Smooth muscle cell (in vitro differentiated cells): ENCODE data around the gene TTYH3. TPM values are rescaled to one million over a fixed set of nuclear protein-coding genes. Genes with fewer than 3 reads are reported as not detected.
A peak's percentile ranks its signal among the peaks of the same experiment; 100 is the strongest.

Experiments
- DNase-seq: peaks from one replicate; lab custom pipeline; 2025; ENCODE audit not compliant: unreplicated experiment; lab: John Stamatoyannopoulos, UW
- H2AFZ ChIP-seq: fragments of 200-600 bp; sonication (generic); 2 replicates; pipeline ENCODE4 v1.6.0; 2016; ENCODE audit warnings: antibody characterized with exemption, low read depth, mild to moderate bottlenecking
- H3F3A ChIP-seq: fragments of 200-600 bp; sonication (generic); 2 replicates; pipeline ENCODE4 v1.6.0; 2017; ENCODE audit warnings: antibody characterized with exemption, low read depth
- H3K27ac ChIP-seq: fragments of 200-600 bp; sonication (generic); 2 replicates; pipeline ENCODE4 v1.5.1; 2016; ENCODE audit warnings: low read depth, mild to moderate bottlenecking
- H3K27me3 ChIP-seq: fragments of 200-600 bp; sonication (generic); 2 replicates; pipeline ENCODE4 v1.6.1; 2016; ENCODE audit warnings: low read depth, mild to moderate bottlenecking
- H3K36me3 ChIP-seq: fragments of 200-600 bp; sonication (generic); 2 replicates; pipeline ENCODE4 v1.5.1; 2016; ENCODE audit warnings: low read depth
- H3K4me1 ChIP-seq: fragments of 200-600 bp; sonication (generic); 2 replicates; pipeline ENCODE4 v1.5.1; 2016; ENCODE audit warnings: low read depth
- H3K4me2 ChIP-seq: fragments of 200-600 bp; sonication (generic); 2 replicates; pipeline ENCODE4 v1.6.0; 2016; ENCODE audit warnings: mild to moderate bottlenecking
- H3K4me3 ChIP-seq: fragments of 200-600 bp; sonication (generic); 2 replicates; pipeline ENCODE4 v1.5.1; 2016; ENCODE audit warnings: mild to moderate bottlenecking
- H3K79me2 ChIP-seq: fragments of 200-600 bp; sonication (generic); 2 replicates; pipeline ENCODE4 v1.6.0; 2016; ENCODE audit warnings: low read depth, mild to moderate bottlenecking
- H3K9ac ChIP-seq: fragments of 200-600 bp; sonication (generic); 2 replicates; pipeline ENCODE4 v1.6.0; 2016; ENCODE audit warnings: low read depth
- H3K9me3 ChIP-seq: fragments of 200-600 bp; sonication (generic); replicated peaks from 2 replicates; pipeline ENCODE4 v1.5.1; 2016; ENCODE audit warnings: low read depth
- H4K20me1 ChIP-seq: fragments of 200-600 bp; sonication (generic); 2 replicates; pipeline ENCODE4 v1.6.0; 2016; ENCODE audit warnings: low read depth
- WGBS: methylation state at CpG from one replicate; pipeline ENCODE4 v1.1.7; 2016; ENCODE audit warnings: low lambda C conversion rate; 5-methylcytosine and 5-hydroxymethylcytosine counted together
- polyA plus RNA-seq: library from polyadenylated mRNA; unstranded; fragments of >200 nt; fragmentation: Nextera tagmentation; extraction: Ambion mirVana; gene quantifications from 2 replicates; pipeline ENCODE4 v1.2.1, GENCODE V29; 2016
- total RNA-seq: library from RNA; depleted of rRNA; stranded (reverse); fragments of >200 nt; gene quantifications from 2 replicates; pipeline ENCODE4 v1.2.3, GENCODE V29; 2014
- TF ChIP-seq, protein P1 (sequence below): fragments of 200-600 bp; sonication (generic); IDR thresholded peaks from 2 replicates; pipeline ENCODE4 v1.5.1; 2017; ENCODE audit warnings: borderline replicate concordance, mild to moderate bottlenecking, antibody characterized with exemption; ENCODE audit not compliant: insufficient read depth, poor library complexity, severe bottlenecking

Gene TTYH3
- total and polyA plus RNA-seq, 2 experiments from 2014 or later, result 51.5 to 179 TPM

DNA sequence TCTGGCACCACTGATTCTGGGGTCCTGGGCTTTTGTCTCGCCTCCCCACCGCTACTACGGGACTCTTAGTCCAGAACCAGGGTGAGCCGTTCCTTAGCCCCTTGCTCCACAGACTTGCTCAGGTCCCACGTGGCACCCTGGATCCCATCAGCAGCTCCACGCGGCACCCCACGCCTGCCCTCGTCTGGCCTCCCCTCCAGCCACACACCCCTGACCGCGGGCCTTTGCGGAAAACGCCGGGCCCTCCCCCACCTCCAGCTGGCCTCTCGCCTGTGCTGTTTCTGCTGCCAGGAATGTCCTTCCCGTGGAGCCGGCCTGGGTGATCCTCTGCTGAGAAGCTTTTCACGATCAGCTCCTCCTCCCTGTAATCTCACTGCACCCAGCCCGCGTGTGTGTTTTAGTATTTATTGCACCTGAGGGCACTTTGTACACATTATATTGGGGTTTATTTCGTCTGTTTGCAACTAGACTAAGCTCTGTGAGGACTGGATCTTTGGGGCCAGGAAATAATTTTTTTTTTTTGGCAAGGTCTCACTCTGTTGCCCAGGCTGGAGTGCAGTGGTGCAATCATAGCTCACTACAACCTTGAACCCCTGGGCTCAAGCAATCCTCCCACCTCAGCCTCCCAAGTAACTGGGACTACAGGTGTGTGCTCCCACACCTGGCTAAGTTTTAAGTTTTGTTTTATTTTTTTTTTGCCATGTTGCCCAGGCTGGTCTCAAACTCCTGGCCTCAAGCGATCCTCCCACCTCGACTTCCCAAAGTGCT is 10.5 kb upstream of the TTYH3 start:
- Histone ChIP-seq H3K27me3 (no peaks in the 10 kb centered on the region), H4K20me1 (no peaks in the 10 kb centered on the region), H3K9ac (no peak overlapping the region), H2AFZ (no peak overlapping the region), H3K79me2 (no peaks in the 10 kb centered on the region), H3F3A (peaks cover 7% of the 10 kb centered on the region), H3K9me3 (no peaks in the 10 kb centered on the region), H3K27ac (no peak overlapping the region), H3K4me2 (peak overlapping the region; percentile 40), H3K4me3 (no peak overlapping the region), H3K4me1 (peaks cover 21% of the 10 kb centered on the region), H3K36me3 (no peaks in the 10 kb centered on the region)
- TF ChIP-seq, protein P1, sequence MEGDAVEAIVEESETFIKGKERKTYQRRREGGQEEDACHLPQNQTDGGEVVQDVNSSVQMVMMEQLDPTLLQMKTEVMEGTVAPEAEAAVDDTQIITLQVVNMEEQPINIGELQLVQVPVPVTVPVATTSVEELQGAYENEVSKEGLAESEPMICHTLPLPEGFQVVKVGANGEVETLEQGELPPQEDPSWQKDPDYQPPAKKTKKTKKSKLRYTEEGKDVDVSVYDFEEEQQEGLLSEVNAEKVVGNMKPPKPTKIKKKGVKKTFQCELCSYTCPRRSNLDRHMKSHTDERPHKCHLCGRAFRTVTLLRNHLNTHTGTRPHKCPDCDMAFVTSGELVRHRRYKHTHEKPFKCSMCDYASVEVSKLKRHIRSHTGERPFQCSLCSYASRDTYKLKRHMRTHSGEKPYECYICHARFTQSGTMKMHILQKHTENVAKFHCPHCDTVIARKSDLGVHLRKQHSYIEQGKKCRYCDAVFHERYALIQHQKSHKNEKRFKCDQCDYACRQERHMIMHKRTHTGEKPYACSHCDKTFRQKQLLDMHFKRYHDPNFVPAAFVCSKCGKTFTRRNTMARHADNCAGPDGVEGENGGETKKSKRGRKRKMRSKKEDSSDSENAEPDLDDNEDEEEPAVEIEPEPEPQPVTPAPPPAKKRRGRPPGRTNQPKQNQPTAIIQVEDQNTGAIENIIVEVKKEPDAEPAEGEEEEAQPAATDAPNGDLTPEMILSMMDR, result no peak
- WGBS, result 31% methylated on average over 23 of the region's 23 CpGs
- peak; percentile 20 for DNase-seq

DNA sequence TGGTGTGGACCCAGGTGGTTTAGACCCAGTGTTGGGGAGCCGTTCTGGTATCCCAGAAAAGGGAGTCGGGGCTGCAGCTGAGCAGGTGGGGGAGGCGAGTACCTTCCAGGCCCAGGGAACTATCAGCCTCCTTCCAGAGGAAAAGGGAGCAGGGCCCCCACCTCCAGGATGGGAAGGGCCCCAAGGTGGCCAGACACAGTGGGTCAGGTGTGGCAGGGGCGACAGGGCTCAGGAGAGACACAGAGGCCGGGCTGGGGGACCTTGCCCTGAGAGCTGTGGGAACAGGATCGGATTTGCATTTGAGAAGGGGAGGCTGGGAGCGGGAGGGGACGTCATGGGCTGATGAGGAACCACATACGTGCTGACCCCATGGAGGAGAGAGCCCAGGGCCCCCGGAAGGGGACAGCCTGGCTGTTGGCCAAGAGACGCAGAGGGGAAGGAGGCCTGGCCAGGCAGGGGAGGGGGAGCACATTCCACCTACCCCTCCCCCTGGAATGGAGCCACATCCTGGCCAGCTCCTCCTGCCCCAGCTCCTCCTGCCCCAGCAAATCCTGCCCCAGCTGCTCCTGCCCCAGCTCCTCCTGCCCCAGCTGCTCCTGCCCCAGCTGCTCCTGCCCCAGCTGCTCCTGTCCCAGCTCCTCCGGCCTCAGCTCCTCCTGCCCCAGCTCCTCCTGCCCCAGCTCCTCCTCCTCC is 9.7 kb upstream of the TTYH3 start:
- Histone ChIP-seq H3F3A (peaks cover 7% of the 10 kb centered on the region), H3K79me2 (no peaks in the 10 kb centered on the region), H3K4me3 (no peak overlapping the region), H2AFZ (no peak overlapping the region), H3K4me2 (peak overlapping the region; percentile 8), H3K36me3 (no peaks in the 10 kb centered on the region), H3K9ac (no peak overlapping the region), H3K9me3 (no peaks in the 10 kb centered on the region), H4K20me1 (no peaks in the 10 kb centered on the region), H3K27ac (no peak overlapping the region), H3K27me3 (no peaks in the 10 kb centered on the region), H3K4me1 (peaks cover 15% of the 10 kb centered on the region)
- DNase-seq, result peak; percentile 15
- TF ChIP-seq, protein P1, result no peak
- WGBS, result 54% methylated on average over 12 of the region's 12 CpGs

DNA sequence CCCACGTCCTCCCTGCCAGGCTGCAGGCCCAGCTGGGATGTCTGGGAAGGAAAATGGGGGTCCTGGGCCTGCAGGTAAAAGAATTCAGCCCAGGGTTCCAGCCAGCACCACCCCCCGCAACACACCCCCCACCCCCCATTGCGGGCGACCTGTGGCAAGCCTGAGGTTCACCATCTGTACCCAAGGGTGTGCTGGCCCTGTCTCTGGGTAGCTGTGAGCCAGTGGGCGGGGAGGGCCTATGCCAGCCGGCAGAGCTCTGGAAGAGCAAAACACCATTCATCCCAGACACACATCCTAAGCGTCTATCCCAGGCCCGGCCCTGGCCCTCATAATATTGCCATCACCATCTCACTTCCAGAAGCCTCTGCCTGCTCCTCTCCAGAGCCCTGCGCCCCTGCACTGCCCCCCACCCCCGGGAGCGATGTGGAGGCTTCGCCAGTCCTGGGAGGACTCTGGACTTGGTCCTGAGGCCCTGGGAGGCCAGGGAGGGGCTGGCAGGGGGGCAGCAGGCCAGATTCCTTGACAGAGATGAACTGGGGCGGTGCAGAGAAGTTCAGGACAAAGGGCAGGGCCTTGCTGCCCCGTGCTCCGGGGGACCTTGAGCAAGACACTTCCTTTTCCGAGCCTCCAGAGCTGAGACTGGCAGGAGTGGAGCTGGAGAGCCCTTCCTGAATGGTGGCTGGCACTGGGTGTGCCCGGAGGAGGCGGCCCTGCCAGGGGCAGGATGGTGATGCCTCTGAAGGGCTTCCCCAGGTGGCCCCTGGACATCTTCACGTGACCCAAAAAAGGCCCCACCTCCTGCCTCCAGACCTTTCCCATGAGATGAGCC is 8.7 kb upstream of the TTYH3 start:
- no peak overlapping the region for H3K27ac ChIP-seq

More for the DNA sequence above, 8.7 kb upstream of the TTYH3 start:
- H3K36me3 ChIP-seq, result no peaks in the 10 kb centered on the region
- WGBS, result 75% methylated on average over 19 of the region's 19 CpGs
- H3K4me3 ChIP-seq, result no peak overlapping the region
- no peaks in the 10 kb centered on the region for H4K20me1 ChIP-seq
- no peak overlapping the region for H3K9ac ChIP-seq
- TF ChIP-seq, protein P1, result no peak
- H3K4me2 ChIP-seq, result no peak overlapping the region
- H3F3A ChIP-seq, result peaks cover 7% of the 10 kb centered on the region
- H3K9me3 ChIP-seq, result no peaks in the 10 kb centered on the region
- DNase-seq, result no peak
- H3K4me1 ChIP-seq, result peaks cover 10% of the 10 kb centered on the region
- H3K79me2 ChIP-seq, result no peaks in the 10 kb centered on the region
- no peak overlapping the region for H2AFZ ChIP-seq
- H3K27me3 ChIP-seq, result no peaks in the 10 kb centered on the region
